Esophagus muscularis mucosa (tissue), 4 donors: Measurements from ENCODE around the gene ATIC.

Experiments used
- CTCF ChIP-seq, 3 experiments: fragments of 200-600 bp in 2 of 3; fragments of 450-650 bp in 1 of 3; sonication (generic) in 2 of 3; IDR thresholded peaks; one replicate each; pipeline ENCODE4 v1.5.1; 2017 to 2019; ENCODE audit warnings: antibody characterized with exemption in 3 of 3, mild to moderate bottlenecking in 2 of 3, moderate library complexity in 1 of 3
- EP300 ChIP-seq: sonication (generic); formaldehyde crosslinking; IDR thresholded peaks from one replicate; pipeline ENCODE4 v1.6.1; 2017; ENCODE audit warnings: antibody characterized with exemption
- POLR2A ChIP-seq: fragments of 450-650 bp; IDR thresholded peaks from one replicate; pipeline ENCODE4 v1.6.1; 2017; ENCODE audit warnings: antibody characterized with exemption, moderate library complexity, mild to moderate bottlenecking, low read depth
- POLR2AphosphoS5 ChIP-seq, 2 donors: sonication (generic); formaldehyde crosslinking; IDR thresholded peaks; one replicate each; pipeline ENCODE4 v1.6.1; 2017; ENCODE audit warnings: antibody characterized with exemption in 2 of 2

GRCh38 chr2:215288112-215288815 lies 23.6 kb upstream of the ATIC start:
- TF ChIP-seq CTCF (IDR thresholded peaks at IDR 0.05) (no peak), EP300 (no peak), POLR2A (no peak), POLR2AphosphoS5 (IDR thresholded peaks at IDR 0.05) (no peak)
